ENCODE results near the gene NLGN2.

- TF ChIP-seq CTCF (IDR thresholded peaks at IDR 0.05) (no peak), EZH2 (IDR thresholded peaks at IDR 0.05; ENCODE audit: borderline replicate concordance, insufficient read depth, low read depth, low read length, poor library complexity, severe bottlenecking) (no peak)
These were observed 55.8 kb downstream of the NLGN2 start for GRCh38 chr17:7463372-7463846.
